Type B pancreatic cell (in vitro differentiated cells): ENCODE data around the gene DAZAP1. TPM values are rescaled to one million over a fixed set of nuclear protein-coding genes. Genes with fewer than 3 reads are reported as not detected.
A peak's percentile ranks its signal among the peaks of the same experiment; 100 is the strongest.

Experiments used
- DNase-seq: peaks from one replicate; pipeline ENCODE4 v3.0.0; 2021; ENCODE audit warnings: mixed read lengths; ENCODE audit not compliant: unreplicated experiment; ENCODE audit errors: extremely low spot score
- H3K27ac Mint-ChIP-seq: 2 replicates; pipeline ENCODE4 v1.8.0; 2021; ENCODE audit warnings: mild to moderate bottlenecking, mixed read lengths
- H3K27me3 Mint-ChIP-seq: 2 replicates; pipeline ENCODE4 v1.8.0; 2021; ENCODE audit warnings: mixed read lengths
- H3K36me3 Mint-ChIP-seq: 2 replicates; pipeline ENCODE4 v1.8.0; 2021; ENCODE audit warnings: mixed read lengths
- H3K4me1 Mint-ChIP-seq: one replicate; pipeline ENCODE4 v1.8.0; 2021; ENCODE audit warnings: mixed read lengths; ENCODE audit not compliant: unreplicated experiment
- H3K4me3 Mint-ChIP-seq: 2 replicates; pipeline ENCODE4 v1.8.0; 2021; ENCODE audit warnings: mild to moderate bottlenecking, mixed read lengths
- H3K9me3 Mint-ChIP-seq: 2 replicates; pipeline ENCODE4 v1.8.0; 2021; ENCODE audit warnings: mixed read lengths
- total RNA-seq: library from RNA; stranded (reverse); gene quantifications from 2 replicates; pipeline ENCODE4 v1.2.1, GENCODE V29; 2021; ENCODE audit warnings: low replicate concordance
- TF ChIP-seq, protein P1 (sequence below): fragments of 200-600 bp; sonication (generic); conservative IDR thresholded peaks from 2 replicates; pipeline ENCODE4 v1.5.0; 2021; ENCODE audit warnings: antibody characterized with exemption, mild to moderate bottlenecking

Gene DAZAP1
- total RNA-seq, 1 donor from 2014 or later: 124 TPM

DNA sequence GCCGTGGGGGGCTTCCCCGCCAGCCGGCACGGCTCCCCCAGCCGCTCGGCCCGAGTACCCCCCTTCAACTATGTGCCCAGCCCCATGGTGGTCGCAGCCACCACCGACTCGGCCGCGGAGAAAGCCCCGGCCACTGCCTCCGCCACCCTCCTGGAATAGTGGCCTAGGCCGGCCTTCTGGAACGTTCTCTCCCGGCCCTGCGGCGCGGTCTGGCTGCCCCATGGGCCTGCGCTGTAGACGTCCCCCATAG is 62.6 kb downstream of the DAZAP1 start:
- Mint-ChIP-seq H3K27me3 (peaks cover 32% of the 10 kb centered on the region), H3K36me3 (no peaks in the 10 kb centered on the region), H3K27ac (no peak overlapping the region)

DNA sequence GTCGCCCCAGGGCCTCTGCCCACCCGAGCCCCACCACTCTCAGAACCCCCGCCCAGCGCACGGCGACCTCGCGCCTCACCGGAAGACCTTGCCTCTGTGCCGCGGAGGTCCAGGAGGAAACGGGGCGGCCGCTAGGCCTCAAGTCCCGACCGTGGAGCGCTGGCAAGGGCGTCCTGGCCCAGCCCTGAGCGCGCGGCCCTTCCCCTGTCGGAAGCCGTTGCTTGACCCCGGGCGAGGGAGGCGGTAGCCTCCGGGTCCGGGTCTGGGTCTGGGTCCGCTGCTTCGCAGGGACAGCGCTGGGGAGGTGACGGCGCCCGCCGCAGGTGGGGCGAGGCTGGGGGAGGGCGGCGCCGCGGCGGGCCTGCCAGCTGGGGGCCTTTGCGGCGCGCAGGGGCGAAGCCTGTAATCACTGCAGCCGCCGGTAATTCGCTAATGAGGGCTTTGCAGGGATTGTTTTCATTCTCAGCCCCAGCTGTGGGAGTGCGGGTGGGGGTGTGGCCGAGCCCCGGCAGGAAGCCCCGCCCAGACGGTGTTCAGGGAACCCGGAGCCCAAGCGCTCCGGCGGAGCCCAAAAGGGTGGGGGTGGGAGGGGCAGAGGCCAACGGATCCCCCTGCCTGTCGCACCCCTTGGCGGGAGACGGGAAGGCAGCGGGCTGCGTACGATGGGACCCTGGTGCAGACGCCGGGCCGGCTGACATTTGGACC is 63.1 kb downstream of the DAZAP1 start:
- Mint-ChIP-seq H3K4me3 (peak overlapping the region; percentile 65), H3K4me1 (no peaks in the 10 kb centered on the region), H3K36me3 (no peaks in the 10 kb centered on the region), H3K9me3 (no peaks in the 10 kb centered on the region), H3K27me3 (peaks cover 32% of the 10 kb centered on the region), H3K27ac (no peak overlapping the region)
- DNase-seq: no peak
- TF ChIP-seq, protein P1, sequence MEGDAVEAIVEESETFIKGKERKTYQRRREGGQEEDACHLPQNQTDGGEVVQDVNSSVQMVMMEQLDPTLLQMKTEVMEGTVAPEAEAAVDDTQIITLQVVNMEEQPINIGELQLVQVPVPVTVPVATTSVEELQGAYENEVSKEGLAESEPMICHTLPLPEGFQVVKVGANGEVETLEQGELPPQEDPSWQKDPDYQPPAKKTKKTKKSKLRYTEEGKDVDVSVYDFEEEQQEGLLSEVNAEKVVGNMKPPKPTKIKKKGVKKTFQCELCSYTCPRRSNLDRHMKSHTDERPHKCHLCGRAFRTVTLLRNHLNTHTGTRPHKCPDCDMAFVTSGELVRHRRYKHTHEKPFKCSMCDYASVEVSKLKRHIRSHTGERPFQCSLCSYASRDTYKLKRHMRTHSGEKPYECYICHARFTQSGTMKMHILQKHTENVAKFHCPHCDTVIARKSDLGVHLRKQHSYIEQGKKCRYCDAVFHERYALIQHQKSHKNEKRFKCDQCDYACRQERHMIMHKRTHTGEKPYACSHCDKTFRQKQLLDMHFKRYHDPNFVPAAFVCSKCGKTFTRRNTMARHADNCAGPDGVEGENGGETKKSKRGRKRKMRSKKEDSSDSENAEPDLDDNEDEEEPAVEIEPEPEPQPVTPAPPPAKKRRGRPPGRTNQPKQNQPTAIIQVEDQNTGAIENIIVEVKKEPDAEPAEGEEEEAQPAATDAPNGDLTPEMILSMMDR: no peak

More for the DNA sequence above, 62.6 kb downstream of the DAZAP1 start:
- DNase-seq: no peak
- TF ChIP-seq, protein P1: no peak
- Mint-ChIP-seq H3K4me3 (peak overlapping the region; percentile 65), H3K4me1 (no peaks in the 10 kb centered on the region), H3K9me3 (no peaks in the 10 kb centered on the region)

DNA sequence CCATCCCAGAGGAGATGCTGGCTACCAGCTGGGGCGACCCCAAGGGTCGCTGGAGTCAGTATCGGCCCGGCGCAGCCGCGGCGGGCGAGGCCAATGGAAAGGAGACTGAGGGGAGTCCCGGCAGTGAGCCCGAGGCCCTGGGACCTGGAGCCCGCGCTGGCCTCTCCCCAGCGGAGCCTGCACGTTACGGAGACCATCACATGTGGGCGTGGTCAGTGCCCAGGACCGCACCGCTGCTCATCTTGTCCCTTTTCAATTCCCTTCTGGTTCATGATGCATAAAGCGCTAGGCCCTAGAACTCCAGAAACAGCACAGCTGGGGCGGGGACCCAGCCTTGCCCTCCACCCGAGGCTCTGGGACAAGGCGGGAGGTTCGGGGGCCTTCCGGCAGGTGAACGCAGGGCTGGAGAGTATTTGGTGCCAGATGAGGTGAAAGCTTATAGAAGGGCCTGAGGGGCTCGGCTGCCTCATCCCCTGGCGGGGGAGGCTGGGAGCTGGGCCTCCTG is 63.7 kb downstream of the DAZAP1 start:
- Mint-ChIP-seq H3K27me3 (peaks cover 32% of the 10 kb centered on the region), H3K27ac (no peak overlapping the region), H3K4me3 (peak overlapping the region; percentile 74), H3K9me3 (no peaks in the 10 kb centered on the region), H3K36me3 (no peaks in the 10 kb centered on the region), H3K4me1 (no peaks in the 10 kb centered on the region)
- TF ChIP-seq, protein P1: no peak
- no peak for DNase-seq

DNA sequence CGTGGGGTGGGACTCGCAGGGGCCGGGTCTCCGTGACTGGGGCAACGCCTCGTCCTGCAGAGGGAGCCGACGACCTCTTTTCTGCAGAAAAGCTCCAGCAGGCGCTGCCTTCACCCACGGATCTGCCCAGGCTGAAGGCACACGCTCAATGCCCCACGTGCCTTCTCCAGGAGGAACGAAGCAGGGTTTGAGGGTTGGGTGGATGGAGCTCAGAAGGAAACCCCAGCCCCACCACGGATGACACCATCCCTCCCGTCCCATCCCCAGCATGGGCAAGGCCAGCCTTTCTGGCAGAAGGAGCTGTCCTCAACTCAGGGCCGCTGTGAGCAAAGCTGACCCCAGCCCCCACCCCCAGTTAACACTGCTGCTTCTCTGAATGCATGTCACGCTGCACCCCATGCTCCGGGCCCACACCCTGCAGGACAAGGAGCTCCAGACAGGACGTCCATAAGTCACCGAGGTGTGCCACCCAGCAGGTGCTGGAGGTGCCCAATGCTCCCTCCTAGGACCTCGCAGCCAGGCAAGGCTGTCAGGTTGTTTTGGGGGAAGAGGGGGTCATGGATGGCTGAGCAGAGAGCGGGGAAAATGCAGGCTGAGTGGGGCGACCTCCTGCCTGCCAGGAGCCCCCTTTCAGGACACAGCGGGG is 64.3 kb downstream of the DAZAP1 start:
- Mint-ChIP-seq H3K9me3 (no peaks in the 10 kb centered on the region), H3K27ac (no peak overlapping the region), H3K27me3 (peaks cover 31% of the 10 kb centered on the region), H3K36me3 (no peaks in the 10 kb centered on the region), H3K4me3 (no peak overlapping the region), H3K4me1 (no peaks in the 10 kb centered on the region)
- no peak for DNase-seq
- TF ChIP-seq, protein P1: peak; percentile 34

DNA sequence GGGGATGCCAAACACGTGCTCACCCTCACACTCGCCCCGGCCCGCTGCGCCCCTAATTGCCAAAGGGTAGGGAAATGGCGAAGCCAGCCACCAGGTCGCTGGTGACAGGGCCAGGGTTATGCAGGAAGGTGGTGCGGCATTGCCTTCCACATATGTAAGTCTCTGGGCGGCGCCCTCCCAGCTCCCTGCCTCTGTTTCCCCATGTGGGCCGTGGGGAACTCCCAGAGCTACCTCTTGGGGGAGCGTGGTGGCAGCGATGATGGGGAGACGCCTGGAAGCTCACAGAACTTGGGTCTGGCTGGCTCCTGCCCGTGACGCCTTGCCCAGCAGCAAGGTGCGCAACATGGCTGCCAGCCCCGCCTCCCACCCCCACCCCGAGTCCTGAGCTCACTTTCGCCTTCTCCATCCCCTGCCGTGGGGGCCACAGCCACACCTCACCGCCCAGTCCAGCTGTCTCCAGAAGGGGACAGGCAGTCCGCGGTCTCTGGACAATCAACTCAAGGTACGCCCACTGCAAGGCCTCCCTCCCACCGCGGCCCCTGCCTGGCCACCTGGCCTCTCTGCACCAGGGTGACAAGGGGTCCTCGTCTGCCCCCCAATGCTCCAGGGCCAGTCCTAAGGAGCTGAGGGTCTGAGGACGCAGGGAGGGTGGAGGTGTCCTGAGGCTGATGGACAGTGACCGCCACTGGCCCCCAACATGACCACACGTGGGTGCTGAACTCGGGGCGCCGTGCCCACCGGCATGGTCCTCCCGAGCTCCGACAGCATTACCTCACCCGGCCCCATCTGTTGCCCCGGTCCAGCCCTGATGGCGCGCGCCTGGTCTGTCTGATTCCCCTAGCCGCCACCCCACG is 65.1 kb downstream of the DAZAP1 start:
- H3K27ac Mint-ChIP-seq: no peak overlapping the region
- TF ChIP-seq, protein P1: no peak
- no peaks in the 10 kb centered on the region for H3K36me3 Mint-ChIP-seq
- no peak overlapping the region for H3K4me3 Mint-ChIP-seq
- H3K9me3 Mint-ChIP-seq: no peaks in the 10 kb centered on the region
- no peaks in the 10 kb centered on the region for H3K4me1 Mint-ChIP-seq
- peaks cover 28% of the 10 kb centered on the region for H3K27me3 Mint-ChIP-seq
- no peak for DNase-seq
